Immature natural killer cell (primary cell): ENCODE data around the gene CCNF. TPM values are rescaled to one million over a fixed set of nuclear protein-coding genes. Genes with fewer than 3 reads are reported as not detected.

ENCODE experiments used
- DNase-seq, 3 donors: peaks; one replicate each; pipeline ENCODE4 v3.0.0; 2022; ENCODE audit warnings: mixed read lengths in 1 of 3
- H3K27ac Mint-ChIP-seq, 6 donors: one replicate each; pipeline ENCODE4 v1.8.0; 2020; ENCODE audit warnings: mixed read lengths in 6 of 6, mild to moderate bottlenecking in 5 of 6, inconsistent platforms in 4 of 6, moderate library complexity in 3 of 6
- H3K27me3 Mint-ChIP-seq, 3 donors: one replicate each; pipeline ENCODE4 v1.8.0; 2020 to 2021; ENCODE audit warnings: low read depth in 3 of 3, mild to moderate bottlenecking in 3 of 3, mixed read lengths in 3 of 3, moderate library complexity in 3 of 3, inconsistent platforms in 1 of 3
- H3K36me3 Mint-ChIP-seq, 3 donors: one replicate each; pipeline ENCODE4 v1.8.0; 2020; ENCODE audit warnings: mixed read lengths in 3 of 3, inconsistent platforms in 2 of 3, mild to moderate bottlenecking in 2 of 3
- H3K4me1 Mint-ChIP-seq, 2 donors: one replicate each; pipeline ENCODE4 v1.8.0; 2020; ENCODE audit warnings: inconsistent platforms in 2 of 2, mild to moderate bottlenecking in 2 of 2, mixed read lengths in 2 of 2, moderate library complexity in 1 of 2
- H3K4me3 Mint-ChIP-seq, 5 donors: one replicate each; pipeline ENCODE4 v1.8.0; 2020; ENCODE audit warnings: mild to moderate bottlenecking in 5 of 5, mixed read lengths in 5 of 5, inconsistent platforms in 3 of 5, moderate library complexity in 3 of 5
- H3K9me3 Mint-ChIP-seq, 6 donors: one replicate each; pipeline ENCODE4 v1.8.0; 2020; ENCODE audit warnings: mild to moderate bottlenecking in 6 of 6, mixed read lengths in 6 of 6, inconsistent platforms in 4 of 6, moderate library complexity in 3 of 6
- polyA plus RNA-seq, 3 donors: library from polyadenylated mRNA; unstranded; fragments of 300-500 nt; fragmentation: Illumina TruSeq; gene quantifications; one replicate each; pipeline ENCODE4 v1.2.3, GENCODE V29; 2021

CCNF gene
- polyA plus RNA-seq, 3 donors from 2014 or later, result 1.5 to 10.9 (median 4.5) TPM

DNA sequence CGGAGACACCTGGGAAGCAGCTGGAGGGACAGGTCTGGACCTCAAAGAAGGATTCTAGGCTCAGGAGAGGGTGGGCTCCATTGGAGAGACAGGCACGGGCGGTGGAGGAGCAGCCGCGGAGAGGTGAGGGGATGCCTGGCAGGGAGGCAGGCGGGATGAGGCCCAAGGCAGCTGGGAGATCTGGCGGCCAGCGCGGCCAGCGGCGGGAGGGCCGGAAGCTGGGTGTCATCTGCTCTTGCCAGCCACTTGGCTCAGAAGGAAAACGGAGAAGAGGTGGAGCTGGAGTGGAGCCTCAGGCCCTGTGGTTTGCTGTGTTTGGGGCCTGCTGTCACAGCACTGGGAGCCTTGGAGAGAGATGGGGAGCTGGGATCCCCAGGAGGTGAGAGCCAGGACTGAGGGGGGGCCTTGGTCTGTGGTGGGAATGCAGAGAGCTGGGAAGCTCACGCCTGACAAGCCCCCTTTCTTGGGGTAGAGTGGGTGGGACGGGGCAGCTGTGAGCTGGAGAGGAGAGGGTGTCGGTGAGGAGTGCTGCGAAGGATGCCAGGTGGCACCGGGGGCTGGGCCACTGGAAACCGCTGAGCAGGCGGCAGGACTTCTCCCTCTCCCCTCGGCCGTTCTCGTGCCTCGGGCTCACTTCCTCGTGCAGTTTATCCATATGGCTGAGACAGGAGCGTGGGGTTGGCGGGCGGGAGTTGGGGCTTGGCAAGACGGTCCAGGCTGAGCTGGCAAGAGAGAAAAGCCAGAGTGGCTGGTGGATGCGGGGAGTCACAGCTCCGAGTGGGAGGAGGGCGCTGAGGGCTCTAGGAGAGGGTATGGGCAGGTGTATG lies 53.7 kb downstream of the CCNF start:
- H3K36me3 Mint-ChIP-seq, result no peaks in the 10 kb centered on the region

DNA sequence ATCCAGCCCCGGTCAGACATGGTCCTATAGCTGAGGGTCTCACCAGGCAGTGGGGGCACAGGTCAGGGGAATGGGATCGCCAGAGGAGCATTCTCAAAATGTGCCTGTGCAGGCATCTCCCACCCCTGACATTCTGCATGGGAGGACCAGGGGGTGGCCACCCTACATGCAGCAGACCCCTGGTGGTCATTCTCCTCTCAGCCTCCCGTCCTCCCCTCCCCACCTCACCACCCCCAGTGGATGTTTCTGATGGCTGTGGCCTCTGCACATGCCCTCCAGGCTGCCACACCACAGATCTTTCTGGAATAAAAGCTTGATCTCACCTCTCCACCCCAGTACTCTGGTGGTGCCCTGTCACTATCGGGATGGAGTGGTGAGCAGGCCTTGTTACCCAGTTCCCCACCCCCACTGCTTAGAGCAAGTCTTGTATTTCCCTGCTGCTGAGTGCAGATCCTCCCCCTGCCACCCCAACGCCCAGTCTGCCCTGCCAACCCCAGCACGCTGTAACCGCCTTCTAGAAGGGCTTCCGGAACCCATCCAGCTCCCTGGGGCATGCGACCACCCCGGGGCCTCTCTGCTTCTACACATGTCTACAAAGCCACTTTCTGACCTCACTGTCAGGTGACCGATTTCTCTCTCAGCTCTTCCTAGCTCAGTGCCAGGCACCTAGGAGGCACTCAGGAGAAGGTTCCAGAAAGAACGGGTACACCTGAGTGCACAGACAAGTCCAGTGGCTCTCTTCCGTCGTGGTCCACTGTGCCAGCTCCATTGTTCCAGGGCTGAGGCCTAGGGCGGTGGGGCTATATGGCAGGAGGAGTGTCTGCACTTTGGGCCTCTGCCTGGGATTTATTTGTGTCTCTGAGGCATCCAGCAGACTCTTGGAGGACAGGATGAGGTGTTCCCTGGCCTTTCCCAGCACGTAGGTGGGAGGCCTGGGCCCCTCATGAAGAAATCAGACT lies 55.0 kb downstream of the CCNF start:
- DNase-seq, result no peak
- H3K4me3 Mint-ChIP-seq, result no peak overlapping the region
- peak overlapping the region in 3 of 6 donors; percentile 17 to 75 (median 55) for H3K27ac Mint-ChIP-seq
- H3K27me3 Mint-ChIP-seq, result peaks cover 0 to 6% (median 0%) of the 10 kb centered on the region in 3 donors
- peaks cover 27 to 30% of the 10 kb centered on the region in 2 donors for H3K4me1 Mint-ChIP-seq
- H3K9me3 Mint-ChIP-seq, result no peaks in the 10 kb centered on the region
- no peaks in the 10 kb centered on the region for H3K36me3 Mint-ChIP-seq

More for the DNA sequence above, 53.7 kb downstream of the CCNF start:
- H3K27me3 Mint-ChIP-seq, result peaks cover 0 to 6% (median 0%) of the 10 kb centered on the region in 3 donors
- peak overlapping the region in 2 of 6 donors; percentile 22 to 81 for H3K27ac Mint-ChIP-seq
- no peak for DNase-seq
- no peak overlapping the region for H3K4me3 Mint-ChIP-seq
- H3K4me1 Mint-ChIP-seq, result peaks cover 24 to 25% of the 10 kb centered on the region in 2 donors
- H3K9me3 Mint-ChIP-seq, result no peaks in the 10 kb centered on the region

DNA sequence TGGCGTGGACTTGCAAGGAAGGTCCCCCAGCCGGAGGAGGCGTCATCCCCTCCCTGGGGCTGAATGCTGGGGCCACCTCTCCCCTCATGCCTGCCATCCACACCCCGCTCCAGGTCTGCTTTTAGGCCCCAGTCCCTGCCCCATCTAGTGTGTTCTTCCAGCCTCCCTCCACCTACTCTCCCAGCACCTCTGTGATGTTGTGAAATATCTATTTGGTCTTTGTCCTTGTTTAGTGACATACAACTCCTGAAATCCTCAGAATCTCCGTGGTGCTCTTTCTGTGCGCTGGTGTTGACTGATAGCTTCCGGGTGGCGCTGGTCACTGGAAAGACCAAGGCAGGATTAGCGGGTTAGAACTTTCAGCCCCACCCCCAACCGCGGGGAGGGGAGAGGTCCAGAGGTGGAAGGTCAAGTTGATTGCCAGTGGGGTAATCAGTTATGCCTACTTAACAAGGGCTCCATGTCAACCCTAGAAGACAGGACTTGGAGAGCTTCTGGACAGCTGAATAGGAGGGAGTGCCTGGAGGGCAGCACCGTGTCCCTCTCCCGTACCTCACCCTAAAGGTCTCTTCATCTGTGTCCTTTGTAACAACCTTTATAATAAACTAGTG lies 55.8 kb downstream of the CCNF start:
- no peaks in the 10 kb centered on the region for H3K36me3 Mint-ChIP-seq
- H3K4me1 Mint-ChIP-seq, result peaks cover 27 to 30% of the 10 kb centered on the region in 2 donors
- peak overlapping the region in 2 of 5 donors; percentile 21 to 40 for H3K4me3 Mint-ChIP-seq
- H3K9me3 Mint-ChIP-seq, result no peaks in the 10 kb centered on the region
- peak overlapping the region in 5 of 6 donors; percentile 17 to 75 (median 38) for H3K27ac Mint-ChIP-seq
- H3K27me3 Mint-ChIP-seq, result peaks cover 0 to 6% (median 0%) of the 10 kb centered on the region in 3 donors
- DNase-seq, result no peak

DNA sequence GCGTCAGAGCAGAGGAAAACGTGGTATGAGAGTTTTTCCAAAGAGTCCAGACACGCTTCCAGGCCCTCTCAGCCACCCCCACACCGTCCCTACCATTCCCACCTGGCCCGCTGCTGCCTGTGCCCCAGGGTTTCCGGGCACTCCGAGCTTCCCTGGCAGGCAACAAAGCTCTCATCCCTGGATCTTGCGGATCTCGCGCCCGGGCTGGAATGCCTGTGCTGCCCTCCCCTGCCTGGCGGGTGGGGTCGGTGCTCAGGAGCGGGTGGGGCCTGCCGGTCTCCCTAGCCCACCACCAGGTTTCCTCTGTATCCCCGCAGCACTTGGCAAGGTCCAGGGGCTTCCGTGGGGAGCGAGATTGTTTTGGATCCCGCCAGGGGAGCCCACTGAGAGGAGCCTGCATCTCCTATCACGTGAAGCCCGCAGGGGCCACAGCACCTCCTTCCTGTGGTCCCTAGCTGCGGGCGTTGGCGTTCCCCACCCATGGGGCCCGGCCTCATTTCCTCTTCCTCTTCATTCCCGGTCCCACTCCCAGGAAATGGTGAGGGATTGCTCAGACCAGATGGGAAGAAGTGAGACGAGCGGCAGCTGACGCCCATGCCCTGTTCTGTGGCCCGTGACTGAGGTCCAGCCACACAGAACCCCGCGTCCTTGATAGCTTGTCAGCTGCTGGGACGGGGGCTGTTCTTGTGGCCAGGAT lies 56.7 kb downstream of the CCNF start:
- Mint-ChIP-seq H3K36me3 (no peaks in the 10 kb centered on the region), H3K4me1 (peaks cover 27 to 30% of the 10 kb centered on the region in 2 donors), H3K27me3 (peaks cover 0 to 6% (median 0%) of the 10 kb centered on the region in 3 donors), H3K9me3 (no peaks in the 10 kb centered on the region), H3K4me3 (peak overlapping the region in 3 of 5 donors; percentile 71 to 85 (median 84)), H3K27ac (peak overlapping the region in 5 of 6 donors; percentile 7 to 94 (median 89))
- DNase-seq, result no peak

DNA sequence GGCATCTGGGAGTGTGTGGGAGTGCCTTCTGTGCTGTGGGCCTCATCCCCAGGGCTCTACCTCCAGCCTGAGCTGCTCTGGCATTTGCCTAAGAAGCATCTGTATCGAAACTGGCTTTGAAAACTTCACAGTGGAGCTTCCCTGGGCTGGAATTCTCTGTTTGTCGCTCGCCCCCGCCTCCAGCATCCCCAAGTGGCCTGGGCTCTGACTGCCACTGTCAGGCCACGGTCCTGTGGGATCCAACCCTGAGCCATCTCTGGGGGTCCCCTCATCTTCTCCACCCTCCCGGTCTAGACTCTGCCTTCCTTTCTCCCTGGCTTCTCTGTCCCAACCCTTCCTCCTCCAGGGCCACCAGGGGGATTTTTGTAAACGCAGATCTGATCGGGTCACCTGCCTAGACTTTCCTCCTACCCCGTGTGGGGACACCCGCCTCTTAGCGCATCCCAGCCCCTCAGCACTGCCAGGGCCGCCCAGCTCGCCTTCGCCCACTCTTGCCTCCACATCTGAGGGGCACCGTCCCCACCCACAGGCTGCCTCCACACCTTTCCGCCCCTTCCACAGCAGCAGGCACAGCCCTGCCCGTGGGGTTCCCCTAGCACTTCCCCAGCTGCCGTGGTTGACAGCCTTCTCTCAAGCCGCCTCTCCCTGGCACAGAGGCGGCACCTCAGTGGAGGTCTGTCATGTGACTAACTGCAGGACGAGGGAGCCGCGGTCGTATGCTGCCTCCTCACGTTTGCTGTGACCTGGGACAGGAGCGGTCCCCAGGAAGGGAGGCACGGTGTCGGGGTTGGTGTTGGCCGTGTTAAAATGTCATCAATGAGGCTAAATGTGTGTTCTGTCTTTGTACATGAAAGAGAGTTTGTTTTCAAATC lies 57.6 kb downstream of the CCNF start:
- no peaks in the 10 kb centered on the region for H3K36me3 Mint-ChIP-seq
- peak overlapping the region; percentile 71 to 85 (median 82) for H3K4me3 Mint-ChIP-seq
- H3K9me3 Mint-ChIP-seq, result no peaks in the 10 kb centered on the region
- H3K4me1 Mint-ChIP-seq, result peaks cover 27 to 30% of the 10 kb centered on the region in 2 donors
- H3K27ac Mint-ChIP-seq, result peak overlapping the region; percentile 51 to 94 (median 90)
- H3K27me3 Mint-ChIP-seq, result peaks cover 0 to 6% (median 0%) of the 10 kb centered on the region in 3 donors
- peak; percentile 78 to 80 (median 79) for DNase-seq

DNA sequence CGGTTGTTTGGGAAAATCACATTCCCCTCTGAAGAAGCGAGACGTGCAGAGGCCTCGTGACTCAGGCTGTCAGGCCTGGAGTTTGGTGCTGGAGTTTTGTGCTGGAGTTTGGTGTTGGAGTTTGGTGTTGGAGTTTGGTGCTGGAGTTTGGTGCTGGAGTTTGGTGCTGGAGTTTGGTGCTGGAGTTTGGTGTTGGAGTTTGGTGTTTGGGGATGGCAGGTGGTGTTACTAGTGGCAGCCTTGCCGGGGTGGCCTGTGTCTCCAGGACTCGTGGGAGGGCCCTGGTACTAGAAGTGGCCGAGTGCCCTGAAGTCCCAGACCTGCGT lies 58.2 kb downstream of the CCNF start:
- no peak for DNase-seq
- H3K27me3 Mint-ChIP-seq, result peaks cover 0 to 6% (median 0%) of the 10 kb centered on the region in 3 donors
- H3K36me3 Mint-ChIP-seq, result no peaks in the 10 kb centered on the region
- peak overlapping the region; percentile 51 to 94 (median 90) for H3K27ac Mint-ChIP-seq
- peaks cover 27 to 30% of the 10 kb centered on the region in 2 donors for H3K4me1 Mint-ChIP-seq
- no peaks in the 10 kb centered on the region for H3K9me3 Mint-ChIP-seq
- H3K4me3 Mint-ChIP-seq, result peak overlapping the region; percentile 71 to 85 (median 82)

DNA sequence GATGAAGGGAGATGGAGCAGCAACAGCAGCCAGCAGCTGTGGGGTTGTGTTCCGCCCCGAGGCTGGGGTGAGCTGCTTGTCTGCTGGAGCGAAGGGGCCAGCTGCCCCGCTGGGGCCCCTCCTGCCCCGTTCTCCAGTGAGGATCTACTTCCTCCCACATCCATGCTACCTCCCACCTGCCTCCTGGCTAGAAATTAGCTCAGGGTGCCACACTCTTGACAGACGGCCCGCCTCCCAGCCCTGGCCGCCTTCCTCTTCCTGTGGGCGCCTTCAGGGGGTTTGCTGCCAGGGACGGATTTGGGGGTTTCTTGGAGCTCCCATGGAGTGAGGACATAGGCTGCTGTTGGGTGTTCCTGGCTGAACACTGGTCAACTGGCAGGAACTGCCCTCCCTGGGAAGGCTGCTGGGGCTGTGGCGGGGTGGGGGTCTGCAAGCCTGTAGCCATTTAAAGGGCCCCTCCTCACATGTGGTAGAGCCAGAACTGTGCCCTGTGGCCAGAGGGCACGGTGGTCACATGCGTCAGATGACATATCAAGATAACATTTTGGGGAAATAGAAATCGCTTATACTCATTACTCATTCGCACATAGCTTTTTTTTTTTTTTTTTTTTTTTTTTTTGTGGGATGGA lies 58.8 kb downstream of the CCNF start:
- no peak for DNase-seq
- Mint-ChIP-seq H3K4me3 (no peak overlapping the region), H3K27me3 (peaks cover 0 to 6% (median 0%) of the 10 kb centered on the region in 3 donors), H3K36me3 (no peaks in the 10 kb centered on the region), H3K27ac (peak overlapping the region in 3 of 6 donors; percentile 53 to 89 (median 74)), H3K9me3 (no peaks in the 10 kb centered on the region), H3K4me1 (peaks cover 27 to 30% of the 10 kb centered on the region in 2 donors)

DNA sequence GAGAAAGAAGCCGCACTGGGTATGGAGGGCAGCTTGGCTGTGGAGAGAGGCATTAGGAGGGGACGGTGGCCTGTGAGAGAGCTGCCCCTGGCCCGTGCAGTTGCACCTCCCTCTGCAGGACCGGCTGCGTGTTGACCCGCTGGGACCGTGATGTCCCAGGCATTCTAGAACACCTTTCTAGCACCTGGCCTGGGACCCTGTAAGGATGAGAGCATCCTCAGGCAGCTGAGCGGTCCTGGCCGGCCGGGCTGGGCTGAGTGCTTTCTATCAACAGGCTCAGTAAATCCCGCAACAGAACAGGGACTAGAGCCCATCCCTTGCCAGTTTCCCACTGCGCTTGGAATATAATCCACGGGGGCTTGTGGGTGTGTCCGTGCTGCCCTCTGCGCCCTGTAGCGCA lies 60.3 kb downstream of the CCNF start:
- Mint-ChIP-seq H3K36me3 (no peaks in the 10 kb centered on the region), H3K4me1 (peaks cover 25 to 30% of the 10 kb centered on the region in 2 donors), H3K27me3 (peaks cover 0 to 6% (median 0%) of the 10 kb centered on the region in 3 donors), H3K9me3 (no peaks in the 10 kb centered on the region), H3K27ac (no peak overlapping the region), H3K4me3 (peak overlapping the region in 1 of 5 donors; percentile 33)
- DNase-seq, result no peak

DNA sequence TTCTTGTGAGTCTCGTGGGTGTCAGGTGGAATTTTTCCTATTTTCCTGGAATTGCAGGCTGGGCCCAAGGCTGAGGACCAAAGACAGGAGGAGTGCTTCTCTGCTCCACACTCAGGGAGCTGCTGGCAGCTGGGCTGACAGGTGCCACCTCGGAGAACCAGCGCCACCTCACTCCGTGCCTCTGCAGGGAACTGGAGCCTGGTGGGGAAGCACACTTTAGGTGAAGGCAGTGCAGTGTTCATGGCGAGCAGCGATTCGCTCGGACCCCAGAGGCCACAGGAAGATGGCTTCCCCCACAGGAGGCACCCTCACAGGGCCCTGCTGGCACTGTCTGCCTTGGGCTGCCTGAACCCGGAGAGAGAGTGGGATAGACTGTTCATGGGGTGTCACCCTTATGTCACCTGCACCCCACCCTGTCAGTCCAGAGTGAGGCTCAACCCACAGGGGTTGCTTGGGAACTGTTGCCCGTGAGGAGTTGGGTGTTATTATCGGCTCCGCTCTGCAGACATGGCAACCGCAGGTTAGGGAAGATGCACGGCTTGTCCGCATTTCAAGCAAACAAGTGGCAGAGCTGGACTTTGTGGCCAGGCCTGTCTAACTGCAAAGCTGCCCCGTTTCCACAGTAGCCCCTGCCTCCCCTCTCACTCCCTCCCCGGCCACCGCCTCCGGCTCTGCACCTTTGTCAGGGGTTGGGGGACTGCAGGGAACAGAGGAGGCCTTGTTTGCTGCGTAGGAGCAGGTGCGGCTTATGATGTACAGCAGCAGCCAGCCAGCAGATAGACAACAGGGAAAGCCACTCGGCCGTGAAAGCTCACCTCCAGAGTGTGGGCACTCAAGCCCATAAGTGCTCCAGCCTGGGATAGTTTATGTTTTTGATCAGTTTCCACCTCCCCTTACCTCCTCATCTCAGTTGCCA lies 61.2 kb downstream of the CCNF start:
- Mint-ChIP-seq H3K4me3 (no peak overlapping the region), H3K27ac (no peak overlapping the region), H3K9me3 (no peaks in the 10 kb centered on the region)

DNA sequence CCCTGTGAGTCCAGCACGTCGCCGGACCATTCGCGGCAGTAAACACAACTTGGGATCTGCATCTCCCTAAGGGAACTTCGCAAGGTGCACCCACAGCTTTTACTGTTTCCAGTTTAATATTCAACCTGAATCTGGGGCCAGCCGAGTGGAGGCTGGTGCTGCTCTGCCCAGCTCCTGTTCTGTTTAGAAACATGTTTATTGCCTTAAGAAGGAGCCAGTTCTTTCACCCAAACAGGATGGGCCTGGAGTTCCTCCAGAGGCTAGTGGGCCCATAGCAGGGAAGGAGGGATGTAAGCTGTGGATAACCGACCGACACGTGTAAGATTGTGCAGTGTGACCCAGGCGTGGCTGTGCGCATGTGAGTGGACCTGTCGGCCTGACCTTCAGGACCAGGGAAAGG lies 63.0 kb downstream of the CCNF start:
- H3K27me3 Mint-ChIP-seq, result no peaks in the 10 kb centered on the region
- H3K9me3 Mint-ChIP-seq, result no peaks in the 10 kb centered on the region
- no peaks in the 10 kb centered on the region for H3K36me3 Mint-ChIP-seq
- no peak overlapping the region for H3K4me3 Mint-ChIP-seq
- no peak for DNase-seq
- peaks cover 7 to 11% of the 10 kb centered on the region in 2 donors for H3K4me1 Mint-ChIP-seq
- H3K27ac Mint-ChIP-seq, result no peak overlapping the region

More for the DNA sequence above, 61.2 kb downstream of the CCNF start:
- Mint-ChIP-seq H3K36me3 (no peaks in the 10 kb centered on the region), H3K27me3 (peaks cover 0 to 2% (median 0%) of the 10 kb centered on the region in 3 donors), H3K4me1 (peaks cover 22 to 25% of the 10 kb centered on the region in 2 donors)
- no peak for DNase-seq

DNA sequence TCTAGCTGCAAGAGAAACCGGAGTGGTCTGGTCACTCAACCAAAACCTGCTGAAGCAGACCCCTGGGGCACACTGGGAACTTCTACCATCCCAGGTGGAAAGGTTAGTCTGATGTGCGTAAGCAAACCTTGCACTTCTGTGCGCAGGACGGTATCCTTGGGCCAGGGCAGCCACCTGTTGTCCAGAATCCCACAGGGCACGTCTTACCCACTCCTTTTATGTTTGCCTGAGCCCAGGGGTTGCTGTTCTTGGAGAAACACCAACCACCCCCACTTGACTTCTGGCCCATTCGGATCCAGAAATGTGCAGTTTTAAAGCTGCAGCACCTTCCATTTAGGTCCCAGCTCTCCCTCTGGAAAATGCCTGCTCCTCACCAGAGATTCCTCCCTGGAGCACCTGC lies 64.4 kb downstream of the CCNF start:
- H3K9me3 Mint-ChIP-seq, result no peaks in the 10 kb centered on the region
- H3K4me3 Mint-ChIP-seq, result no peak overlapping the region
- H3K4me1 Mint-ChIP-seq, result no peaks in the 10 kb centered on the region
- peaks cover 3 to 6% (median 6%) of the 10 kb centered on the region in 3 donors for H3K36me3 Mint-ChIP-seq
- H3K27me3 Mint-ChIP-seq, result no peaks in the 10 kb centered on the region
- DNase-seq, result no peak
- H3K27ac Mint-ChIP-seq, result no peak overlapping the region
